ACHN (cell line): ENCODE data around the gene ATR.
A peak's percentile ranks its signal among the peaks of the same experiment; 100 is the strongest.
"Not testable (repeated sequence)": the region's sequence is repeated elsewhere in the genome, so short reads cannot be mapped to it uniquely, and the experiment has no call there.

ENCODE experiments used
- DNase-seq: peaks from one replicate; pipeline ENCODE4 v3.0.0-alpha.2; 2015
- in situ Hi-C: cut with HindIII; loops from 2 replicates; pipeline ENCODE4 v1.10.0; 2017; ENCODE audit warnings: low sequenced_read_pairs, low pct_ligation_motif_present, low pct_unique_long_range_greater_than_20kb

Gene ATR

GRCh38 chr3:142481196-142481595, 97.3 kb downstream of the ATR start:
- in situ Hi-C loops, result no loop called here
- no peak for DNase-seq

GRCh38 chr3:142470826-142471225, 107.7 kb downstream of the ATR start:
- DNase-seq, result no peak
- in situ Hi-C loops, result no loop called here

DNA sequence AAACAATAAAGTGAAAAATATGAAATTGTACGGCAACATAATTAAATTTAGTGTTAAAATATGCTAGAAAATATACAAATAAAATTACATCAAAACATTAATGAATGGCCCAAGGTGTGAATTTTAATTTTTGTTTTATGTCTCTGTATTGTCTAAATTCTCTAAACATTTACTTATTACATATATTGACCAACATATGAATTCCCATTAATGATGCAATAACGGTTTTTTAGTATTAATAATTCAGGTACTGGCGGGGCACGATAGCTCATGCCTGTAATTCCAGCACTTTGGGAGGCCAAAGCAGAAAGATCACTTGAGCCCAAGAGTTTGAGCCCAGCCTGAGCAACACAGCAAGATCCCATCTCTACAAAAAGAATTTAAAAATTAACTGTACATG, 110.1 kb downstream of the ATR start:
- in situ Hi-C loops, result no loop called here
- no peak for DNase-seq

- no peak for DNase-seq
- in situ Hi-C loops, result no loop called here
Observed at GRCh38 chr3:142467768-142468167, 110.8 kb downstream of the ATR start.

DNA sequence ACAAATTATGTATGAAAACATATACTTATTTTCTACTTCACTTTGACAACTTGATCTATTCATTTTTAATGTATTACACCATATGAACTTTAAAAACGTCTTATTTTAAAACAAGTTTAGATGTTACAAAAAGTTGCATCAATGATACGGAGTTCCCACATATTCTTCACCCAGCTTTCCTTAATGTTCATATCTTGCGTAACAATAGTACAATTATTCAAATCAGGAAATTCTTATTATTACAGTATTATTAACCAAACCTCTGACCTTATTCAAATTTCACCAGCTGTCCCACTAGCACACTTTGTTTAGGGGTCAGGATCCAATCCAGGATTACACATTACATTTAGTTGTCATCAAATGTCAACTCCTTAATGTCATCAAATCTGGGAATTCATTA, 117.8 kb downstream of the ATR start:
- in situ Hi-C loops, result no loop called here
- no peak for DNase-seq

GRCh38 chr3:142459929-142460328, 118.6 kb downstream of the ATR start:
- no peak for DNase-seq
- in situ Hi-C loops, result no loop called here

GRCh38 chr3:142459096-142459495, 119.4 kb downstream of the ATR start:
- in situ Hi-C loops, result no loop called here
- DNase-seq, result no peak

- DNase-seq, result no peak
- in situ Hi-C loops, result no loop called here
Observed at GRCh38 chr3:142450881-142451280, 127.7 kb downstream of the ATR start.

GRCh38 chr3:142450189-142450588, 128.3 kb downstream of the ATR start:
- in situ Hi-C loops, result no loop called here
- no peak for DNase-seq

- peak; percentile 93 for DNase-seq
- in situ Hi-C loops, result no loop called here
Observed at GRCh38 chr3:142447852-142448823, 130.4 kb downstream of the ATR start, which contains the start of gene XRN1. Gene XRN1 (minus strand): TSS chr3:142448037. CDS start chr3:142447944, 93 bp downstream.

- in situ Hi-C loops, result no loop called here
- peak; percentile 36 for DNase-seq
Observed at GRCh38 chr3:142447301-142447851, 131.2 kb downstream of the ATR start.

- DNase-seq, result peak; percentile 38
Observed at GRCh38 chr3:142445816-142446254, 132.7 kb downstream of the ATR start.

DNA sequence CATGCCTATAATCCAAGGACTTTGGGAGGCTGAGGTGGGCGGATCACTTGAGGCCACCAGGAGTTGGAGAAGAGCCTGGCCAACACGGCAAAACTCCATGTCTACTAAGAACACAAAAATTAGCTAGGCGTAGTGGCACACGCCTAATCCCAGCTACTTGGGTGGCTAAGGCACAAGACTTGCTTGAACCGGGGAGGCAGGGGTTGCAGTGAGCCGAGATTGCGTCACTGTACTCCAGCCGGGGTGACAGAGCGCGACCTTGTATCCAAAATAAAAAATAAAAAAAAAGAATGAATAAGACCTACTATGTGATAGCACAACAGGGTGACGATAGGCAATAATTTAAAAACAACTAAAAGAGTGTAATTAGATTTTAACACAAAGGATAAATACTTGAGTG, 134.2 kb downstream of the ATR start:
- DNase-seq, result no peak
- in situ Hi-C loops, result no loop called here

More at GRCh38 chr3:142445816-142446254, 132.7 kb downstream of the ATR start:
- in situ Hi-C loops, result no loop called here

DNA sequence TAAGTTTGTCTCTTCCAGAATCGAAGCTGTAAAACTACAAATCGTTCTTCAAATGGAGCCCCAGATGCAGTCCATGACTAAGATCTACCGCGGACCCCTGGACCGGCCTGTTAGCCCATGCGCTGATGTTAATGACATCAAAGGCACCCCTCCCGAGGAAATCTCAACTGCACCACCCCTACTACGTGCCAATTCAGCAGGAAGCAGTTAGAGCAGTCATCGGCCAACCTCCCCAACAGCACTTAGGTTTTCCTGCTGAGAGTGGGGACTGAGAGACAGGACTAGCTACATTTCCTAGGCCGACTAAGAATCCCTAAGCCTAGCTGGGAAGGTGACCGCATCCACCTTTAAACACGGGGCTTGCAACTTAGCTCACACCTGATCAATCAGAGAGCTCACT, 135.5 kb downstream of the ATR start:
- DNase-seq, in situ Hi-C loops: not testable (repeated sequence)

DNA sequence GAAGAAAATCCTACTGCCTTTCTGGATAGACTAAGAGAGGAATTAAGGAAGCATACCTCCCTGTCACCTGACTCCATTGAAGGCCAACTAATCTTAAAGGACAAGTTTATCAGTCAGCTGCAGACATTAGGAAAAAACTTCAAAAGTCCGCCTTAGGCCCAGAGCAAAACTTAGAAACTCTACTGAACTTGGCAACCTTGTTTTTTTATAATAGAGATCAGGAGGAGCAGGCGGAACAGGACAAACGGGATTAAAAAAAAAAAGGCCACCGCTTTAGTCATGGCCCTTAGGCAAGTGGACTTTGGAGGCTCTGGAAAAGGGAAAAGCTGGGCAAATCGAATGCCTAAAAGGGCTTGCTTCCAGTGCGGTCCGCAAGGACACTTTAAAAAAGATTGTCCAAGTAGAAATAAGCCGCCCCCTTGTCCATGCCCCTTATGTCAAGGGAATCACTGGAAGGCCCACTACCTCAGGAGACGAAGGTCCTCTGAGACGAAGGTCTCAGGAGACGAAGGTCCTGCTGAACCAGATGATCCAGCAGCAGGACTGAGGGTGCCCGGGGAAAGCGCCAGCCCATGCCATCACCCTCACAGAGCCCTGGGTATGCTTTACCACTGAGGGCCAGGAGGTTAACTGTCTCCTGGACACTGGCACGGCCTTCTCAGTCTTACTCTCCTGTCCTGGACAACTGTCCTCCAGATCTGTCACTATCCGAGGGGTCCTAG, 138.9 kb downstream of the ATR start:
- in situ Hi-C loops, DNase-seq: not testable (repeated sequence)

DNA sequence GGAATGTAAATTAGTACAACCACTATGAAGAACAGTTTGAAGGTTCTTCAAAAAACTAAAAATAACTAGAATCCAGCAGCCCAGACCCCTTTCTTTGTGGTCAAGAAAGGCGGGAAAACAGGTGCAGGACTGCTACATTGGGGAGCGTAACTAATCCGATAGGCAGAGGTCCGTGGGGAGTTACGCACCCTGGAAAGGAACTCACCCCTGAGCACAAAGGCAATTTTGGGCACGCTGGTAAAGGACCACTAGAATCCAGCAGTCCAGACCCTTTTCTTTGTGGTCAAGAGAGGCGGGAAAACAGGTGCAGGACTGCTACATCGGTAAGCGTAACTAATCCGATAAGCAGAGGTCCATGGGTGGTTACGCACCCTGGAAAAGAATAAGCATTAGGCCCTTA, 140.4 kb downstream of the ATR start:
- in situ Hi-C loops, DNase-seq: not testable (repeated sequence)

- no peak for DNase-seq
- in situ Hi-C loops, result no loop called here
Observed at GRCh38 chr3:142436951-142437585, 141.5 kb downstream of the ATR start.

DNA sequence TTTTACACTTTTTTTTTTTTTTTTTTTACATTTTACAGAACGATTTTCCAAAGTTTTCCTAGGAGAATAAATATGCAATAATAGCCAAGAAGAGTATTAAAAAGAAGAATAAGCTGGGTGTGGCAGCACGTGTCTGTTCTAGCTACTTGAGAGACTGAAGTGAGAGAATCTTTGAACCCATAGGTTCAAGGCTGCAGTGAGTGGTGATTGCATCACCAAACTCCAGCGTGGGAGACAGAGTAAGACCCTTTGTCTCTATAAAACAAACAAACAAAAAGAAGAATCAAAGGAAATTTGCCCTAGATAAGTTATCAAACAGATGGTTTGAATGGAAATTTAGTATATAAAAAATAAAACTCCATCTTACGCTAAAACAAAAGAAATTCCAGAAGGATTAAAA, 144.0 kb downstream of the ATR start:
- DNase-seq, result no peak
- in situ Hi-C loops, result no loop called here

DNA sequence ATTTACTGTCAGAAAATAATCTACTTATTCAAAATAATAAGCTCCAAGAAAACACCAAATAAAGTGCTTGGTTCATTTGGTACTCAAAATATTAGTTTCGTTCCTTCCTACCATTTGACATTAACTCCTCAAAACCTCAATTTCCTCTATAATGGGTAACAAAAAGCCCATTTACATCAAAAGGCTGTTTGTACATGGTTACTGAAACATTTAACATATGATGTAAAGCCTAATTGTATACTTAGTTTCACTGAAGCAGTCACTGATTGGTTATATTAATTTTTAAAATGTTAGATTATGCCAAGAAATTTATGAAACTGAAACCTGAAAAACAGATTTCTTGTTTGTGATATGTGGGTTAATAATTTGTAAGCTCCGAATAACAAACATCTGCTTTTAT, 145.4 kb downstream of the ATR start:
- DNase-seq, result no peak
- in situ Hi-C loops, result no loop called here
